Neural crest cell (in vitro differentiated cells): ENCODE data around the gene STX3. TPM values are rescaled to one million over a fixed set of nuclear protein-coding genes. Genes with fewer than 3 reads are reported as not detected.

ENCODE experiments used
- DNase-seq: peaks from one replicate; pipeline ENCODE4 v3.0.0; 2021; ENCODE audit warnings: low read depth, mixed read lengths, low spot score
- H3K27ac Mint-ChIP-seq: one replicate; pipeline ENCODE4 v1.8.0; 2021; ENCODE audit warnings: mild to moderate bottlenecking, mixed read lengths; ENCODE audit not compliant: unreplicated experiment
- H3K27me3 Mint-ChIP-seq: 2 replicates; pipeline ENCODE4 v1.8.0; 2021; ENCODE audit warnings: low read depth, mild to moderate bottlenecking, mixed read lengths
- H3K36me3 Mint-ChIP-seq: 2 replicates; pipeline ENCODE4 v1.8.0; 2021; ENCODE audit warnings: low read depth, mild to moderate bottlenecking, mixed read lengths
- H3K4me1 Mint-ChIP-seq: 2 replicates; pipeline ENCODE4 v1.8.0; 2021; ENCODE audit warnings: mixed read lengths
- H3K4me3 Mint-ChIP-seq: one replicate; pipeline ENCODE4 v1.8.0; 2021; ENCODE audit warnings: mild to moderate bottlenecking, mixed read lengths
- H3K9me3 Mint-ChIP-seq: 2 replicates; pipeline ENCODE4 v1.8.0; 2021; ENCODE audit warnings: mixed read lengths
- CTCF ChIP-seq: fragments of 200-600 bp; sonication (generic); conservative IDR thresholded peaks from 2 replicates; pipeline ENCODE4 v1.5.0; 2021; ENCODE audit warnings: antibody characterized with exemption, mild to moderate bottlenecking
- long read RNA-seq: library from polyadenylated mRNA; unstranded; transcript quantifications from one replicate; pipeline ENCODE4 v2.0.0, GENCODE V29; 2020
- total RNA-seq: library from RNA; stranded (reverse); gene quantifications from 2 replicates; pipeline ENCODE4 v1.2.1, GENCODE V29; 2021

The STX3 gene
- 6.5 and 7.0 TPM in 2 replicates for total RNA-seq
- long read RNA-seq, partial matches to known transcripts, result 0 of 4 reads
- long read RNA-seq, other reads (novel, unspliced or antisense), result 2 of 4 reads

DNA sequence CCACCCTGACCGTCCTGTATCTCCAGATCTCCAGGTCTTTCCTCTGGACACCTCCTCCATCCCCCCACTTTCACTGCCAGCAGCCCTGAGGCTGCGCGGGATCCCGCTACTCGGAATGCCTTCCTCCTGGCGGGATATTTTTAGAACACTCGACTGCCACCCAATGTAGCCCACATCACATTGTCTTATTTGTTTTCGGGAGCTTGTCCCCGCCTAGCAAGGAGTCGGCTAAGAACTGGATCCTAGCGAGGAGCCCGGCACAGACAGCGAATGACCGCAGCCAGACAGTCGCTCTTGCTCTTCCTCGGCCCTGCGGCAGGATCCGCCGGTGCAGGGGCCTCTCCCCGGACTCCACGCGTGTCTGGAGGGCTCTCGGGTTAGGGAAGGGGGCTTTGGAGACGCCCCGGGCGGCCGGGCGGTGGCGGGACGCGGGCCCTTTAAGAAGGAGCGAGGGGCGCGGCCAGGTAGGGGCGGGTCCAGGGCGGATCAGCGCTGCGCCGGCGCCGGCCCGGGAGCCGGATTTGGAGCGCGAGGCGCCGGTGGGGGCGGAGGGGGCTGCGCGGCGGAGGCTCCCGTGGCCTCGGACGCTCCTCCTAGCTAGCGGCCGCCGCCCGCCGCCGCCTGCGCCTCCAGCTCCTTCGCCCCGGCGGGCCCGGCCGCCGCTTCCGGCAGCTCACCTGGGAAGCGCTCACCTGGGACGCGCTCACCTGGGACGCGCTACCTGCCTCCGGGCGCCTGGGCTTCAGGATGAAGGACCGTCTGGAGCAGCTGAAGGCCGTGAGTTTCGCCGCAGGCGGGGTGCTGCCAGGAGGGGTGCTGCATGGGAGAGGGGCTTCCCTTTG lies at the start of gene STX3:
Gene STX3 (plus strand): TSS at position 518 of the 842 bp plus-strand sequence. CDS start 230 bp downstream, at position 748.
- no peaks in the 10 kb centered on the region for H3K36me3 Mint-ChIP-seq
- H3K4me1 Mint-ChIP-seq, result peaks cover 14% of the 10 kb centered on the region
- no peaks in the 10 kb centered on the region for H3K9me3 Mint-ChIP-seq
- TF ChIP-seq CTCF, result no peak
- peak within 1 kb of the TSS; percentile 51 for H3K27ac Mint-ChIP-seq
- H3K4me3 Mint-ChIP-seq, result peak within 1 kb of the TSS; percentile 95
- DNase-seq, result peak; percentile 29
- peaks cover 50% of the 10 kb centered on the region for H3K27me3 Mint-ChIP-seq

DNA sequence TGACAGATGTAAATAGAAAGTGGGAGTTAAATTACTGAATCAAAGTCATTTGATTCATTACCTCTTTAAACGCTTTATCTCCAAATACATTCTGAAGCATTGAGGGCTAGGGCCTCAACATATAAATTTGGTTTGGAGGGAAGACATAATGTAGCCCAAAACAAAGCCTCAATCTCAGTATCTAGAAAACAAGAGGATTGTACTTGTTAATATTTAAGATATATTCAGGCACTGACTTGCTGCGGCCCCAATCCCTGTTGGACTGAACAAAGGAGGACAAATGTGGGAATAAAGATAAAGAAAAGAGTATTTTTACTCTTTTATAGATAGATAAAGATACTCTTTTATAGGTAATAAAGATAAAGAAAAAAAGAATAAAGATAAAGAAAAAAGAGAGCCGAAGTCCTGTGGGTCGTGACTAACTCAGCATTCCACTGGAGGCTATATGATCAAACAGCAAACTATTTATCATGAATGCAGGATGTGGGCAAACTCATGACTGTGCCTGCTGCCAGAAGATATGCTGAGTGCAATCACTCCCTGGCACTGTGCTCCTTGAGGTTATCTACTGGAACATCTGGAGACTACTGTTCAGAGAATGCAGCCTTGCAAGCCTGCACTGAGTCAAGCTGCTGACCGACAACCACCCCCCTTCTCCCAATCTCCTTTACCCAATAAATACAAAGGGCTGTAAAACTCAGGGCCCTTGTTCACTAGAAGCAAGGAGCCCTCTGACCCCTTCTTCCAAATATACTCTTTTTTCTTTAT lies 48.5 kb upstream of the STX3 start:
- DNase-seq, result no peak
- TF ChIP-seq CTCF, result no peak
- H3K27me3 Mint-ChIP-seq, result peaks cover 4% of the 10 kb centered on the region
- H3K4me1 Mint-ChIP-seq, result peaks cover 5% of the 10 kb centered on the region
- H3K36me3 Mint-ChIP-seq, result no peaks in the 10 kb centered on the region
- H3K9me3 Mint-ChIP-seq, result peaks cover 4% of the 10 kb centered on the region
- H3K4me3 Mint-ChIP-seq, result no peak overlapping the region
- H3K27ac Mint-ChIP-seq, result no peak overlapping the region

GRCh38 chr11:59707371-59707770 lies 47.8 kb upstream of the STX3 start:
- no peak for TF ChIP-seq CTCF
- Mint-ChIP-seq H3K27me3 (peaks cover 7% of the 10 kb centered on the region), H3K27ac (no peak overlapping the region), H3K4me3 (no peak overlapping the region), H3K9me3 (peaks cover 4% of the 10 kb centered on the region), H3K4me1 (peaks cover 5% of the 10 kb centered on the region), H3K36me3 (no peaks in the 10 kb centered on the region)
- no peak for DNase-seq

GRCh38 chr11:59708537-59708936 lies 46.6 kb upstream of the STX3 start:
- Mint-ChIP-seq H3K4me1 (peaks cover 5% of the 10 kb centered on the region), H3K36me3 (no peaks in the 10 kb centered on the region), H3K9me3 (peaks cover 4% of the 10 kb centered on the region), H3K27me3 (peaks cover 13% of the 10 kb centered on the region), H3K4me3 (no peak overlapping the region), H3K27ac (no peak overlapping the region)
- no peak for TF ChIP-seq CTCF
- no peak for DNase-seq

- TF ChIP-seq CTCF, result no peak
- Mint-ChIP-seq H3K36me3 (no peaks in the 10 kb centered on the region), H3K4me1 (peaks cover 5% of the 10 kb centered on the region), H3K27me3 (peaks cover 20% of the 10 kb centered on the region), H3K9me3 (no peaks in the 10 kb centered on the region), H3K4me3 (no peak overlapping the region), H3K27ac (no peak overlapping the region)
- DNase-seq, result no peak
Observed at GRCh38 chr11:59710136-59710847, 44.9 kb upstream of the STX3 start.
